ENCODE measurements around the gene FGFR3. TPM values are rescaled to one million over a fixed set of nuclear protein-coding genes. Genes with fewer than 3 reads are reported as not detected.

The FGFR3 gene
- total RNA-seq, 4 donors from 2014 or later, result 1.2 to 2.0 (median 1.6) TPM

GRCh38 chr4:1815096-1815996, 22.3 kb downstream of the FGFR3 start:
- 78% methylated on average over 10 of the region's 34 CpGs for WGBS
- intact Hi-C loops (cut with DNase I), result no loop called here
- H3K36me3 ChIP-seq, result peaks cover 43 to 91% (median 89%) of the 10 kb centered on the region in 4 donors
- H3K27me3 ChIP-seq, result no peaks in the 10 kb centered on the region
- TF ChIP-seq POLR2A (IDR thresholded peaks at IDR 0.05; ENCODE audit: low read depth), result no peak
- no peak for TF ChIP-seq CTCF (IDR thresholded peaks at IDR 0.05)
- TF ChIP-seq EP300 (IDR thresholded peaks at IDR 0.05), result no peak
- no peak for TF ChIP-seq POLR2AphosphoS5 (IDR thresholded peaks at IDR 0.05)
- H3K4me1 ChIP-seq, result no peaks in the 10 kb centered on the region
- H3K27ac ChIP-seq (replicated peaks in 1 of 4), result no peak overlapping the region
- H3K4me3 ChIP-seq, result no peak overlapping the region
- DNase-seq (ENCODE audit: extremely low spot score), result no peak
- no peaks in the 10 kb centered on the region for H3K9me3 ChIP-seq

- no peak overlapping the region for H3K4me3 ChIP-seq
- H3K36me3 ChIP-seq, result peaks cover 45 to 94% (median 90%) of the 10 kb centered on the region in 4 donors
- intact Hi-C loops (cut with DNase I), result no loop called here
- DNase-seq (ENCODE audit: extremely low spot score), result no peak
- TF ChIP-seq EP300 (IDR thresholded peaks at IDR 0.05) (no peak), POLR2A (IDR thresholded peaks at IDR 0.05; ENCODE audit: low read depth) (no peak)
- H3K27me3 ChIP-seq, result no peaks in the 10 kb centered on the region
- no peak overlapping the region for H3K27ac ChIP-seq (replicated peaks in 1 of 4)
- 88% methylated on average over 18 of the region's 25 CpGs for WGBS
- H3K4me1 ChIP-seq, result no peaks in the 10 kb centered on the region
- H3K9me3 ChIP-seq, result no peaks in the 10 kb centered on the region
Measured at GRCh38 chr4:1815997-1816860, 23.1 kb downstream of the FGFR3 start.

GRCh38 chr4:1819284-1819683, 26.2 kb downstream of the FGFR3 start:
- intact Hi-C loops (cut with DNase I), result no loop called here
- Histone ChIP-seq H3K4me3 (no peak overlapping the region), H3K36me3 (peaks cover 75 to 100% (median 98%) of the 10 kb centered on the region in 4 donors)

GRCh38 chr4:1819816-1820215, 26.7 kb downstream of the FGFR3 start:
- H3K9me3 ChIP-seq, result no peaks in the 10 kb centered on the region
- no peak overlapping the region for H3K27ac ChIP-seq (replicated peaks in 1 of 4)
- intact Hi-C loops (cut with DNase I), result no loop called here
- peaks cover 81 to 100% (median 98%) of the 10 kb centered on the region in 4 donors for H3K36me3 ChIP-seq
- H3K4me1 ChIP-seq, result no peaks in the 10 kb centered on the region
- H3K4me3 ChIP-seq, result no peak overlapping the region
- no peaks in the 10 kb centered on the region for H3K27me3 ChIP-seq
- no peak for DNase-seq (ENCODE audit: extremely low spot score)
- 88% methylated on average over 7 of the region's 7 CpGs for WGBS
- TF ChIP-seq POLR2AphosphoS5 (IDR thresholded peaks at IDR 0.05) (no peak), CTCF (IDR thresholded peaks at IDR 0.05) (no peak), EP300 (IDR thresholded peaks at IDR 0.05) (no peak)

More at GRCh38 chr4:1819284-1819683, 26.2 kb downstream of the FGFR3 start:
- Histone ChIP-seq H3K4me1 (no peaks in the 10 kb centered on the region), H3K27me3 (no peaks in the 10 kb centered on the region), H3K27ac (replicated peaks in 1 of 4) (no peak overlapping the region), H3K9me3 (no peaks in the 10 kb centered on the region)
- TF ChIP-seq EP300 (IDR thresholded peaks at IDR 0.05), result no peak
- TF ChIP-seq CTCF (IDR thresholded peaks at IDR 0.05), result no peak
- TF ChIP-seq POLR2AphosphoS5 (IDR thresholded peaks at IDR 0.05), result no peak
- TF ChIP-seq POLR2A (IDR thresholded peaks at IDR 0.05; ENCODE audit: low read depth), result no peak
- DNase-seq (ENCODE audit: extremely low spot score), result no peak
- WGBS, result 78% methylated on average over 10 of the region's 10 CpGs

All from esophagus muscularis mucosa (tissue), 4 donors.